SU-DHL-6 (cell line): Measurements from ENCODE around the gene BTBD9.

Source experiments
- H2AFZ ChIP-seq: fragments of 200-600 bp; sonication (generic); 2 replicates; pipeline ENCODE4 v1.6.1; 2014; ENCODE audit warnings: low read depth, mild to moderate bottlenecking, moderate library complexity, mixed read lengths, antibody characterized with exemption, low read length; ENCODE audit not compliant: severe bottlenecking
- H3F3A ChIP-seq: fragments of 200-600 bp; shearing (Covaris generic); 2 replicates; pipeline ENCODE4 v1.6.0; 2016; ENCODE audit warnings: antibody characterized with exemption, mild to moderate bottlenecking; ENCODE audit not compliant: insufficient read depth
- H3K27ac ChIP-seq: fragments of 200-600 bp; sonication (generic); 2 replicates; pipeline ENCODE4 v1.5.1; 2016; ENCODE audit warnings: low read depth, mild to moderate bottlenecking, low read length, moderate library complexity, mixed read lengths
- H3K27me3 ChIP-seq: fragments of 200-600 bp; sonication (generic), shearing (Covaris generic); 2 replicates; pipeline ENCODE4 v1.6.0; 2014; ENCODE audit warnings: mild to moderate bottlenecking, low read length
- H3K36me3 ChIP-seq: fragments of 200-600 bp; sonication (generic); 2 replicates; pipeline ENCODE4 v1.6.1; 2014; ENCODE audit warnings: mild to moderate bottlenecking, low read length, mixed read lengths
- H3K4me2 ChIP-seq: fragments of 300-600, 200-600 bp; shearing (Covaris generic), sonication (generic); 2 replicates; pipeline ENCODE4 v1.6.0; 2014; ENCODE audit warnings: low read length, low read depth, mild to moderate bottlenecking; ENCODE audit not compliant: poor library complexity, severe bottlenecking
- H3K4me3 ChIP-seq: fragments of 200-600 bp; sonication (generic); 2 replicates; pipeline ENCODE4 v1.5.1; 2014; ENCODE audit warnings: antibody characterized with exemption, low read length, mild to moderate bottlenecking, mixed read lengths; ENCODE audit not compliant: insufficient read depth, poor library complexity, severe bottlenecking
- H3K79me2 ChIP-seq: fragments of 200-600 bp; sonication (generic); 2 replicates; pipeline ENCODE4 v1.6.1; 2014; ENCODE audit warnings: mild to moderate bottlenecking, low read length, moderate library complexity; ENCODE audit not compliant: insufficient read depth
- H3K9ac ChIP-seq: fragments of 200-600 bp; sonication (generic); 2 replicates; pipeline ENCODE4 v1.7.0; 2014; ENCODE audit warnings: mild to moderate bottlenecking, low read length
- H3K9me2 ChIP-seq: fragments of 200-600 bp; sonication (generic); replicated peaks from 2 replicates; pipeline ENCODE4 v1.6.1; 2014; ENCODE audit warnings: low read length; ENCODE audit not compliant: insufficient read depth
- H3K9me3 ChIP-seq: fragments of 200-600 bp; sonication (generic); 2 replicates; pipeline ENCODE4 v1.6.1; 2014; ENCODE audit warnings: low read length, mixed read lengths; ENCODE audit not compliant: insufficient read depth
- H4K20me1 ChIP-seq: fragments of 200-600 bp; sonication (generic); 2 replicates; pipeline ENCODE4 v1.6.1; 2014; ENCODE audit warnings: low read depth, mild to moderate bottlenecking, antibody characterized with exemption, low read length, moderate library complexity, mixed read lengths
- EZH2phosphoT487 ChIP-seq: fragments of 200-600 bp; sonication (generic), shearing (Covaris generic); conservative IDR thresholded peaks from 2 replicates; pipeline ENCODE4 v1.6.1; 2018; ENCODE audit warnings: mild to moderate bottlenecking, antibody characterized with exemption, low read length, moderate library complexity, mixed read lengths
- TF ChIP-seq, protein P1 (sequence below): fragments of 200-600 bp; sonication (generic); IDR thresholded peaks from one replicate; pipeline ENCODE4 v1.5.1; 2017; ENCODE audit warnings: antibody characterized with exemption, mild to moderate bottlenecking, low read length, moderate library complexity; ENCODE audit not compliant: insufficient read depth, poor library complexity, severe bottlenecking

The BTBD9 gene

DNA sequence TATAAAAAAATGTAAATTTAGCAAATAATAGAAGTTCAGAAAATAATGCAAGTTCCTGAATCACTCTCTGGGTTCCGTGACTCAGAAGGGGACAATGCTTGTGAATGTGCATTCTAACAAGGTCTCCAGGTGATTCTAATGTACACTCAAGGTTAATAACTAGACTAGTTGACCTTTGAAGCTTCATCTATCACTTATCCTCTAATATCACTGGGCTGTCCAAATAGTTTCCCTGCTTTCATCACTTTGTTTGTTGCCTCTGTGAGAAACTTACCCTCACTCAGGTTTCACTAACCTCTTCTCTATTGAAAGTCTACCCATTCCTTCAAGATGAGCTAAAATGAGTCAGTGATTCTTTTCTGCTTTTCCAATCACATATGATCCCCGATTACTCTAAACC is 189.0 kb downstream of the BTBD9 start:
- TF ChIP-seq, protein P1, sequence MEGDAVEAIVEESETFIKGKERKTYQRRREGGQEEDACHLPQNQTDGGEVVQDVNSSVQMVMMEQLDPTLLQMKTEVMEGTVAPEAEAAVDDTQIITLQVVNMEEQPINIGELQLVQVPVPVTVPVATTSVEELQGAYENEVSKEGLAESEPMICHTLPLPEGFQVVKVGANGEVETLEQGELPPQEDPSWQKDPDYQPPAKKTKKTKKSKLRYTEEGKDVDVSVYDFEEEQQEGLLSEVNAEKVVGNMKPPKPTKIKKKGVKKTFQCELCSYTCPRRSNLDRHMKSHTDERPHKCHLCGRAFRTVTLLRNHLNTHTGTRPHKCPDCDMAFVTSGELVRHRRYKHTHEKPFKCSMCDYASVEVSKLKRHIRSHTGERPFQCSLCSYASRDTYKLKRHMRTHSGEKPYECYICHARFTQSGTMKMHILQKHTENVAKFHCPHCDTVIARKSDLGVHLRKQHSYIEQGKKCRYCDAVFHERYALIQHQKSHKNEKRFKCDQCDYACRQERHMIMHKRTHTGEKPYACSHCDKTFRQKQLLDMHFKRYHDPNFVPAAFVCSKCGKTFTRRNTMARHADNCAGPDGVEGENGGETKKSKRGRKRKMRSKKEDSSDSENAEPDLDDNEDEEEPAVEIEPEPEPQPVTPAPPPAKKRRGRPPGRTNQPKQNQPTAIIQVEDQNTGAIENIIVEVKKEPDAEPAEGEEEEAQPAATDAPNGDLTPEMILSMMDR, result no peak
- TF ChIP-seq EZH2phosphoT487, result no peak
- Histone ChIP-seq H3K36me3 (no peaks in the 10 kb centered on the region), H3K9me2 (no peaks in the 10 kb centered on the region)

DNA sequence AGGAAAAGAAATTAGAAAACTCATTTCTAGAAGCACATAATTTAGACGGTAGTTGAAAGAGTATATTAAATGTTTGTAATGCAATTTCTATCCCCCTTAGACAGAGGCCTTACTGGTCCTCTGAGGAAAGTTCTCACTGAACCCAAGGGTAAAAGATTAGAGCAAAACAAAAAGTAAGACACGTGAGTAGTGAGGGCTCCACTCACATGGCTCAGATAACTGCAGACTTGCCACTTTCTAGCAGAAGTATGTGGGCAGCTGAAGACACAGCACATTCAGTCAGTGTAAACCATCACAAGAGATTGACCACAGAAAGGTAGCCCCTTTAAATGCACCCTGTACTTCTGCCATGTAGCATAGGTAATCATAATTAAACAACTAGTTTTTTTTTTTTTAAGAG is 193.8 kb downstream of the BTBD9 start:
- Histone ChIP-seq H4K20me1 (no peaks in the 10 kb centered on the region), H3K4me2 (no peak overlapping the region), H3K9me2 (no peaks in the 10 kb centered on the region), H3F3A (no peaks in the 10 kb centered on the region), H3K4me3 (no peak overlapping the region), H3K27me3 (no peaks in the 10 kb centered on the region), H3K27ac (no peak overlapping the region), H3K9ac (no peak overlapping the region), H3K9me3 (no peaks in the 10 kb centered on the region), H2AFZ (no peak overlapping the region), H3K79me2 (no peaks in the 10 kb centered on the region), H3K36me3 (no peaks in the 10 kb centered on the region)
- no peak for TF ChIP-seq EZH2phosphoT487
- TF ChIP-seq, protein P1, result no peak

More for the DNA sequence above, 189.0 kb downstream of the BTBD9 start:
- Histone ChIP-seq H3K4me2 (no peak overlapping the region), H3K4me3 (no peak overlapping the region), H4K20me1 (no peaks in the 10 kb centered on the region), H3K79me2 (no peaks in the 10 kb centered on the region), H2AFZ (no peak overlapping the region), H3K9ac (no peak overlapping the region), H3K27ac (no peak overlapping the region), H3K27me3 (no peaks in the 10 kb centered on the region), H3F3A (no peaks in the 10 kb centered on the region), H3K9me3 (no peaks in the 10 kb centered on the region)

- H3K27ac ChIP-seq, result no peak overlapping the region
- no peak overlapping the region for H3K9ac ChIP-seq
Observed at GRCh38 chr6:38445336-38445735, 194.4 kb downstream of the BTBD9 start.

More at GRCh38 chr6:38445336-38445735, 194.4 kb downstream of the BTBD9 start:
- no peaks in the 10 kb centered on the region for H3K9me2 ChIP-seq
- no peaks in the 10 kb centered on the region for H3K79me2 ChIP-seq
- H3F3A ChIP-seq, result no peaks in the 10 kb centered on the region
- no peaks in the 10 kb centered on the region for H3K9me3 ChIP-seq
- H3K27me3 ChIP-seq, result no peaks in the 10 kb centered on the region
- no peaks in the 10 kb centered on the region for H3K36me3 ChIP-seq
- no peak overlapping the region for H3K4me2 ChIP-seq
- no peak overlapping the region for H2AFZ ChIP-seq
- H4K20me1 ChIP-seq, result no peaks in the 10 kb centered on the region
- no peak for TF ChIP-seq EZH2phosphoT487
- TF ChIP-seq, protein P1, result no peak
- no peak overlapping the region for H3K4me3 ChIP-seq
